ENCODE data around the gene LRRFIP1. TPM values are rescaled to one million over a fixed set of nuclear protein-coding genes. Genes with fewer than 3 reads are reported as not detected.

The LRRFIP1 gene
- total RNA-seq, 8 experiments from 2014 or later = 16.3 to 56.1 (median 29.5) TPM

DNA sequence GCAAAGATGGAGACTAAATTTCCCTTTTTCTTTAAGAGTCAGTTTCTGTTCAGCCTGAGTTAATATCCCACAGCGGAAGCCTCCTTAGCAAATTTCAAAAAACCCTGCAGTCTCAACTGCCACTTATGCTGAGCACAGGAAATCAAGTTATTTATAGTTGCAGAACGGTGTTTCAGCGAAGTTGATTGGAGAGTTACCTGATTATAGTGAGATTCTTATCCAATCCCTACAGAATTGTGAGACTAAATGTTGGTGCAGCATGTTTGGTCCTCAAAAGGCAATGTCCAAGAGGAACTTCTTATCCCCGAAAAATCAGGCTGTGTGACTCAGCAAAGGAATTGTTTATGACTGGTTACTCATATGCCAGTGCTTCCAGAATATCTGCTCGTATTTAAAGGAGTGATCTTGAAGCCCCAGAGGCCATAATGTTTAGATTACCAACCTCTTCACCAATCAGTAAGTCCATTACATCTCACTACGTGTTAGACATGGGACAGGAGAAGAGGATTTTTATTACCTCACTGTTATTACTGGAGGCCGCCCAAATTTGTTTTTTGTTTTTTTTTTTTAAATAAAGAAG is 67.9 kb downstream of the LRRFIP1 start:
- Histone ChIP-seq H3K27ac (no peak overlapping the region), H3K4me1 (replicated peaks in 1 of 2) (peaks cover 29 to 30% of the 10 kb centered on the region in 2 donors), H3K4me3 (no peak overlapping the region)
- 0 to 93% (median 74%) methylated on average over 3 to 7 of the region's 7 CpGs for WGBS, 10 experiments
- peak in 3 of 8 experiments; percentile 8 to 19 (median 14) for ATAC-seq (replicated peaks in 6 of 8)
- in situ Hi-C loops (cut with MboI; ENCODE audit: low pct_unique_long_range_greater_than_20kb in 2 of 9, low sequenced_read_pairs in 9 of 9, unreplicated experiment in 9 of 9) = no loop called here

DNA sequence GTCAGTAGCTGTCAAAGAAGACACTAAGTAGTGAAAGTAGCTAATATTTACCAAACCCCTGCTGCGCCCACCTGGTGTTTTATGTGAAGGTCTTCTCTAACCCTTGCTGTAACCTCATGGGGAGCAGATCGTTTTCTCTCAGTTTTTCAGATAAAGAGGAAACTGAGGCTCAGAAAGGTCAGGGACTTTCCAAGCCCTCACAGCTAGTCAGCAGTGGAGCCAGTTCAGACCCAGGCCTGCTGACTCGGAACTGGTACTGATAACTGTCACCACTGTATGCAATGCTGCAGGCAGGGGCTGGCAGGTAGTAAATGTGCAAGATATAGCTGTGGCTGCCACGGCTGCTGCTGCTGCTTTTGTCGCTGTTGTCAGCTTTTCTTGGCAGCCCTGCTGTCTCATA is 69.1 kb downstream of the LRRFIP1 start:
- 37 to 93% (median 61%) methylated on average over 1 to 5 of the region's 5 CpGs; no CpG with 5 or more reads in 2 of the 10 experiments for WGBS, 10 experiments
- no peak overlapping the region for H3K27ac ChIP-seq
- H3K4me3 ChIP-seq = no peak overlapping the region
- H3K4me1 ChIP-seq (replicated peaks in 1 of 2) = peaks cover 37 to 42% of the 10 kb centered on the region in 2 donors
- in situ Hi-C loops (cut with MboI; ENCODE audit: low pct_unique_long_range_greater_than_20kb in 2 of 9, low sequenced_read_pairs in 9 of 9, unreplicated experiment in 9 of 9) = no loop called here
- ATAC-seq (replicated peaks in 6 of 8) = no peak

- in situ Hi-C loops (cut with MboI; ENCODE audit: low pct_unique_long_range_greater_than_20kb in 2 of 9, low sequenced_read_pairs in 9 of 9, unreplicated experiment in 9 of 9) = no loop called here
- no peak overlapping the region for H3K4me3 ChIP-seq
- 60 to 90% (median 74%) methylated on average over 1 to 10 of the region's 13 CpGs; no CpG with 5 or more reads in 2 of the 10 experiments for WGBS, 10 experiments
- peaks cover 48 to 53% of the 10 kb centered on the region in 2 donors for H3K4me1 ChIP-seq (replicated peaks in 1 of 2)
- ATAC-seq (replicated peaks in 6 of 8) = peak in 5 of 8 experiments; percentile 24 to 63 (median 50)
- no peak overlapping the region for H3K27ac ChIP-seq
Observed at GRCh38 chr2:237697586-237698357, 70.4 kb downstream of the LRRFIP1 start.

GRCh38 chr2:237698358-237698694 is 70.9 kb downstream of the LRRFIP1 start:
- peak in 1 of 8 experiments; percentile 6 for ATAC-seq (replicated peaks in 6 of 8)
- in situ Hi-C loops (cut with MboI; ENCODE audit: low pct_unique_long_range_greater_than_20kb in 2 of 9, low sequenced_read_pairs in 9 of 9, unreplicated experiment in 9 of 9) = no loop called here
- Histone ChIP-seq H3K27ac (no peak overlapping the region), H3K4me1 (replicated peaks in 1 of 2) (peaks cover 45 to 53% of the 10 kb centered on the region in 2 donors), H3K4me3 (no peak overlapping the region)
- WGBS, 10 experiments = 55 to 86% methylated on average over 2 to 3 of the region's 5 CpGs; no CpG with 5 or more reads in 8 of the 10 experiments

GRCh38 chr2:237699870-237700511 is 72.6 kb downstream of the LRRFIP1 start:
- H3K4me3 ChIP-seq = no peak overlapping the region
- in situ Hi-C loops (cut with MboI; ENCODE audit: low pct_unique_long_range_greater_than_20kb in 2 of 9, low sequenced_read_pairs in 9 of 9, unreplicated experiment in 9 of 9) = no loop called here
- WGBS, 10 experiments = 60 to 100% (median 89%) methylated on average over 1 to 11 of the region's 19 CpGs; no CpG with 5 or more reads in 4 of the 10 experiments
- peaks cover 38 to 55% of the 10 kb centered on the region in 2 donors for H3K4me1 ChIP-seq (replicated peaks in 1 of 2)
- no peak overlapping the region for H3K27ac ChIP-seq
- ATAC-seq (replicated peaks in 6 of 8) = peak in 1 of 8 experiments; percentile 6

DNA sequence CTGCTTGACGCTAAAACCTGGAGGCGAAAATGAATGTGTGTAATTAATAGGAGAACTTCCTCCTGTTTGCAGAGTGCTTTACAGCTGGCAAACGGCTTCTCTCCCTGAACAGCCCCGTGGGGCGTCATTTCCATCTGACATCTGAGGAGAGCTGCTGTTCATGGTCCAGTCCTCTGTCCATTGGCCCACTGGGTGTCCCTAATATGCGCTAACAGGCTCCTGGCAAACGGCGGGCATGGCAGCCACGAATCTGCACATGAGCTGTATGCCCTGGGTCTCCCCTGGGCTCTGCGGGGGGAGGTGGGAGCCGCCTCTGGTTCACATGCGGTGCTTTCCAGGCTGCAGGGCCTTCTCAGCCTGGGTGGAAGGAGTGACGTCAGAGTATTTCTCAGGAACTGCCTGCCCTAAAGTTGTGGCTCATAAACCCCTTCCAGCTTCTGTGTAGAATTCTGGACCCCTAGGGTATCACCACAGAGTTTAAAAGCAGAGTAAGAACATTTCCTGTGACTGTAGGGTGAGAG is 73.2 kb downstream of the LRRFIP1 start:
- 30 to 100% (median 80%) methylated on average over 1 to 6 of the region's 13 CpGs; no CpG with 5 or more reads in 4 of the 10 experiments for WGBS, 10 experiments
- H3K27ac ChIP-seq = no peak overlapping the region
- in situ Hi-C loops (cut with MboI; ENCODE audit: low pct_unique_long_range_greater_than_20kb in 2 of 9, low sequenced_read_pairs in 9 of 9, unreplicated experiment in 9 of 9) = no loop called here
- peaks cover 38 to 55% of the 10 kb centered on the region in 2 donors for H3K4me1 ChIP-seq (replicated peaks in 1 of 2)
- no peak overlapping the region for H3K4me3 ChIP-seq
- peak; percentile 20 to 87 (median 66) for ATAC-seq (replicated peaks in 6 of 8)

DNA sequence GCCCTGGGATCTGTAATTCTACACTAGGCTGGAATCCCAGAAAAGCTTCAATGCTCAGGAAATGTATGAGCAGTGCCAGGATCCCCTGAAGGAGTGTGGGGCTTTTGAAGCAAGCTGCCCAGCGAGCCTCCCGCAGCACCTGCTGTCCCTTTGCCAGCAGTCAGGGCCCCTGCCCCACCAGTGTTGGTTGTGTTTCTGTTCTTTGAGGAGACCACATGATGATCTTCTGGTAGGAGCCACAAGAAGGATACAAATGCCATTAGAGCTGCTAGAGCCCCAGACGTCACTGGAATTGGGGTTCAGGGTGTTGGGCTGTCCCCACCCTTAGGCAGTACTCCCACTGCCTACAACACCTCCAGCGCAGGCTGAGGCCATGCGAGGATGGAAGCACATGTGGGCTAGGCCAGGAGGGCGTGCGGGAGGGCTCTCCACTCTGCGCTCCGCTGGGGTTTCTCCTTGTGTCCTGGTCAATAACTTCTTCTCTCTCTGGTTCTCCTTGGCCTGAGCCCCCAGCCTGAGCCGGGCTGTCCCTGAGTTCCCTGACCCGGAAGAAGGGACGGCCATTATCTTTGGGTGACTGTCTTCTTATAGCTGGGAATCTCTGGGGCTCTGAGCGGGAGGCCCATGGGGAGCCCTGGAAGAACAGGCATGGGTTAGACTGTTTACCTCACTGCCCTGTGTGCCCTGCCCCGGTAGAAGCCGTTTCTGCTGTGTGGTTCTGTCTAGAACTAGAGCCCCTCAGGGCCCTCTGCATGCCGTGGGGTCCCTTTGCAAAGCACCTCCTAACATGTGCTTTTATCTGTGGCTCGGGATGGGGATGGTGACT is 73.9 kb downstream of the LRRFIP1 start:
- in situ Hi-C loops (cut with MboI; ENCODE audit: low pct_unique_long_range_greater_than_20kb in 2 of 9, low sequenced_read_pairs in 9 of 9, unreplicated experiment in 9 of 9) = no loop called here
- Histone ChIP-seq H3K4me1 (replicated peaks in 1 of 2) (peaks cover 38 to 55% of the 10 kb centered on the region in 2 donors), H3K27ac (no peak overlapping the region), H3K4me3 (no peak overlapping the region)
- no peak for ATAC-seq (replicated peaks in 6 of 8)
- WGBS, 10 experiments = 20 to 100% (median 80%) methylated on average over 1 to 3 of the region's 17 CpGs; no CpG with 5 or more reads in 3 of the 10 experiments

GRCh38 chr2:237701859-237702390 is 74.5 kb downstream of the LRRFIP1 start:
- Histone ChIP-seq H3K27ac (no peak overlapping the region), H3K4me1 (replicated peaks in 1 of 2) (peaks cover 38 to 52% of the 10 kb centered on the region in 2 donors), H3K4me3 (no peak overlapping the region)
- in situ Hi-C loops (cut with MboI; ENCODE audit: low pct_unique_long_range_greater_than_20kb in 2 of 9, low sequenced_read_pairs in 9 of 9, unreplicated experiment in 9 of 9) = no loop called here
- WGBS, 10 experiments = 70 to 100% (median 82%) methylated on average over 1 to 8 of the region's 10 CpGs; no CpG with 5 or more reads in 2 of the 10 experiments
- no peak for ATAC-seq (replicated peaks in 6 of 8)

DNA sequence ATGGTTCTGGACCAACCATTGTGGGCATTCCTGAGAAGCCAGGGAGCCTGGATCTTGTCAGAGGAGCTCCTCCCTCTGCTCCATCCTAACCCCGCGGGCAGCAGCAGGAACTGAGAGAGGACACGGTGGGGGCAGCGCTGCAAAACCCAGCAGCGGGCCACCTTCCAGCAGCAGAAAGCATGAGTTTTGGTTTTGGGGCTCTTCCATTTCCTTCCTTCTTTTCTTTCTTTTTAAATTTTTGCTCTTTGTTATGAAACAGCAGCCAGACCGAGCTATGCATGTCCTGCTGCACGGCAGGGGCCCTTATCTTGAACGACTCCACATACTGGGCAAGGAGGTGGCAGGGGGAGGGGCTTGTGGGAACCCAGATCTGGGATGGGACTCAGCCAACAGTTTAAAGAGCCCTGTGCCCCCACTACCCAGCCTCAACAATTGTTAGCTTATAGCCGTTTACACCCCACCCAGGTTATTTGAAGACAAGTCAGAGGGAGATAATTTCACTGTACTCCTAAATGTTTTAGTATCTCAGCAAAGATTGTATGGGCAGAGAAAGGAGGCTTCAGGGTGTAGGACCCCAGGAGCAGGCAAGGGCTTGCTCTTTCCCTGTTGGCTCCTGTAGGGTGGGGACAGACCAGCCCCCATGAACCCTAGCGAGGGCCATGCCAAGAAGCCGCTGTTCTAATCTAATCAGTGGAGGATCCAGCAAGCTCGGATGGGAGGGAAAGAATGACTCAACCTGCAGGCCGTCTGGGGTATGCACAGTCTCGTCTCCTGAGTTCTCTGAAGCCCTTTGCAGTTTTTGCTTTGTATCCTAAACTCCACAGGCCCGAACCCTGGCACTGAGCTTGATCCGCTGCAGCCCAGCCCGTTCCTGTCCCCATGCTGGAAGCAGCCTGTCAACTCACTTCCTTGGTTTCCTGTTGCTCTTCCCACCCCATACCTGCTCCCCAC is 75.3 kb downstream of the LRRFIP1 start:
- Histone ChIP-seq H3K4me3 (no peak overlapping the region), H3K4me1 (replicated peaks in 1 of 2) (peaks cover 38 to 49% of the 10 kb centered on the region in 2 donors), H3K27ac (no peak overlapping the region)
- ATAC-seq (replicated peaks in 6 of 8) = peak; percentile 12 to 58 (median 40)
- in situ Hi-C loops (cut with MboI; ENCODE audit: low pct_unique_long_range_greater_than_20kb in 2 of 9, low sequenced_read_pairs in 9 of 9, unreplicated experiment in 9 of 9) = no loop called here
- WGBS, 10 experiments = 10 to 63% (median 54%) methylated on average over 1 to 10 of the region's 17 CpGs; no CpG with 5 or more reads in 3 of the 10 experiments

- in situ Hi-C loops (cut with MboI; ENCODE audit: low pct_unique_long_range_greater_than_20kb in 2 of 9, low sequenced_read_pairs in 9 of 9, unreplicated experiment in 9 of 9) = no loop called here
- 60 to 98% (median 90%) methylated on average over 2 to 8 of the region's 15 CpGs; no CpG with 5 or more reads in 2 of the 10 experiments for WGBS, 10 experiments
- Histone ChIP-seq H3K27ac (no peak overlapping the region), H3K4me3 (no peak overlapping the region), H3K4me1 (replicated peaks in 1 of 2) (peaks cover 30 to 42% of the 10 kb centered on the region in 2 donors)
- no peak for ATAC-seq (replicated peaks in 6 of 8)
Observed at GRCh38 chr2:237704501-237705434, 77.4 kb downstream of the LRRFIP1 start.
